GM19372 (cell line): ENCODE data around the gene HOXC12.

Source experiments
- ATAC-seq: cut with Tn5 transposase; IDR thresholded peaks from one replicate; pipeline ENCODE4 v1.9.1; 2021; ENCODE audit warnings: mild to moderate bottlenecking, low read depth, moderate library complexity; ENCODE audit not compliant: unreplicated experiment

The HOXC12 gene

DNA sequence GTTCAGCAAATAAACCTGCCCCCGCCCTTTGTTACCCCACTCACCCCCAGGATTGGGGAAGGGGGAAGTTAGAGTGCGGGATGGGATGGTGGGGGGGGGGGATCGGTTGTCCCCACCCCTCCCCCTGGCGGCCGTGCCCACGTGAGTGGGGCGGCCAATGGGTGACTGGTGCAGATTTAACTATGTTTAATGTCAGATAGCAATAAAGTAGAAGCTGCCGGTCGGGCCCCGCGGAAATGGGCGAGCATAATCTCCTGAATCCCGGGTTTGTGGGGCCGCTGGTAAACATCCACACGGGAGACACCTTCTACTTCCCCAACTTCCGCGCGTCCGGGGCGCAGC lies at the start of gene HOXC12:
Gene HOXC12 (plus strand): TSS at position 210 of the 342 bp plus-strand sequence. CDS start 27 bp downstream, at position 237.
- no peak for ATAC-seq

DNA sequence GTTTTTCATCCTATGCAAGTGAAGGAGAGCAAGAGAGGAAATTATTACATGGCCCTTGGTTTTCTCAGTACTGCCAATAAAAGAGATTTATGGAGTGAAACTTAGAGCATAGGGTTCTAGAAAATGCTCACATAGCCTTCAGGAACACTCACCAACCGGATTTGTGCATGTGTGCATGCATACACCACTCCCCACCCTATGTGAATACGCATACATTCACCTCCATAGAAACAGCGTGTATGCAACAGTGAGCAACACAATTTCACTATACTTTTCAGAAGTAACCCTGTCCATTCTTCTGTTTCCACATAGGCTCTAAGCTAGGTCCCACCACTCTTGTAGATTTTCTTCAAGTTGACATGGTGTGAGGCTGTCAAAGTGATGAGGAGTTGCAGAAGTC lies 47.6 kb upstream of the HOXC12 start:
- ATAC-seq, result no peak

GRCh38 chr12:53916788-53917655 lies 37.7 kb upstream of the HOXC12 start:
- ATAC-seq, result no peak

DNA sequence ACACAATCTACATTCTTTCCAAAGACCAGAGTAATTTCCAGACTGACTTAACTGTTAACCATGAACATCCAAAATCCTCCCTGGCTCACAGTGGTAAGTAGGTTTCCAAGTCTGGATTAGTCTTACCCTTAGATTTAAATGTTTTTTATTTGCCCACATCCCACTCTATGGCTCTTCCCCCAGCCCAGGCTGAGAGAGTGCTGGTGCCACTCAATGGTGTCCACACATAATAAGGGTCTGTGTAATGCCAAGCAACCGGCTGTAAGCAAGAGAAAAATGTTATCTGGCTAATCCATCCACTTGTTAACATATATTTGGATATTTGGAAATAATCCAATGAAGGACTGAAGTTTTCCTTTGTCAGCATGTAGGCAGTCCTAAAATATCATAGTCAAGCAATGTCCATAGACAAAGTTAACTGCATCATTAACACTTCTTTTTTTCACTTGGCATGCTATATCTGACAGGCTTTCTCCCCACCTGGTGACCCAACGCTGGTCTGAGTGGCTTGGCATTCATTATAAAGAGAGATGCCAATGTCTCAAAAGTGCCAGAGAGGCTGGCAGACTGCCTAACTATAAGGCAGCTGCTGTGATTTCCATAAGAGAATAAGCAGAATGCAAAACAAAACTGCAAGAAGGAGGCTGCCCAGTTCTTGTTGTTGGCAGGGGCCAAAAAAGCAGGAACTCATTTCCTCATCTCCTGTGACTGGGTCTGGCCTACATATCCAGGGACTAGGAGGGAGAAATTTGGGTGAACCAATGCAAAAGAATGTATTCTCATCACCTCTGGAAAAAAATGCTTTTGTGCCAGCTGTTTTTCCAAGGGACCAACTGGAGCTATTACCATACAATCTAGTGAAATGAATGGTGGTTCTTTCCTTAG lies 29.9 kb upstream of the HOXC12 start:
- ATAC-seq, result no peak

- no peak for ATAC-seq
Measured at GRCh38 chr12:53927220-53928029, 27.3 kb upstream of the HOXC12 start.

DNA sequence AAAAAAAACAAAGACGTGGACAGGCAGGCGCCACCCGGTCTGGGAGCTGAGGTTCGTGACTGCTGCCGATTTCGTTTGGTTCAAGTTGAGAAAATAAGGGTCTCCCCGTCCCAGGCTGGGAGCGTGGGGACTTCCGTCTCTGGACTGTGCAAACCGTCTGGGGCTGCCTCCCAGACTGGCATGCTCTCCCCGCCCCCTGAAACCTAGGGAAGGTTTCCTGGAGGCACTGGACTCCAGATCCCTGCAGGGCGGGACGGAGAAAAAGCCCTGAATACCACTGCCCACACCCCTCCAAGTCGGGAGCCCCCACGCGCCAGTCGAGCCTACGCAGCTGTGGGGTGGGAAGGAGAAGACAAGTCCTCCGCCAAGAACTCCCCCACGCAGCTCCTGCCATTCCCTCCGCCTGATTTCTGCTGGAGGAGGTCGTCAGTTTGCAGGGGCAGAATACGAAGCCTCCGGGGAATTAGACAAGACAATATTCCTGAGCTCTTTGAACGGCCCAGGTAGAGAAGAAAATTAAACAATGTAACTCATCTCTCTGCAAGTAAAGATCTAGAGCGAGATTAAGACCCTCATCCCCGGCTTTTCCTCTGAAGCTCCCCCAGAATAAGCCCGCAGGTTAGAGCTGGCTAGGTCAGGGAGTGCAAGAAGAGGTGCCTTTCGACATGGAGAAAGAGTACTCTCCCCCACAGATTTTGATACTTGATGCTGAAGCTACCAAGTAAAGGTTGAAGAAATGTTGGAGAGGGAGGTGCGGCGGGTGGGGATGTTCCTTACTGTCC lies 26.5 kb upstream of the HOXC12 start:
- no peak for ATAC-seq

GRCh38 chr12:53929527-53929926 lies 25.2 kb upstream of the HOXC12 start:
- ATAC-seq, result no peak

- ATAC-seq, result no peak
Measured at GRCh38 chr12:53930591-53931255, 24.0 kb upstream of the HOXC12 start.

- ATAC-seq, result no peak
Measured at GRCh38 chr12:53931844-53932581, 22.7 kb upstream of the HOXC12 start.

GRCh38 chr12:53932915-53933314 lies 21.8 kb upstream of the HOXC12 start:
- no peak for ATAC-seq

GRCh38 chr12:53935383-53936341 lies 19.0 kb upstream of the HOXC12 start:
- ATAC-seq, result no peak

GRCh38 chr12:53937099-53937498 lies 17.6 kb upstream of the HOXC12 start:
- ATAC-seq, result no peak

DNA sequence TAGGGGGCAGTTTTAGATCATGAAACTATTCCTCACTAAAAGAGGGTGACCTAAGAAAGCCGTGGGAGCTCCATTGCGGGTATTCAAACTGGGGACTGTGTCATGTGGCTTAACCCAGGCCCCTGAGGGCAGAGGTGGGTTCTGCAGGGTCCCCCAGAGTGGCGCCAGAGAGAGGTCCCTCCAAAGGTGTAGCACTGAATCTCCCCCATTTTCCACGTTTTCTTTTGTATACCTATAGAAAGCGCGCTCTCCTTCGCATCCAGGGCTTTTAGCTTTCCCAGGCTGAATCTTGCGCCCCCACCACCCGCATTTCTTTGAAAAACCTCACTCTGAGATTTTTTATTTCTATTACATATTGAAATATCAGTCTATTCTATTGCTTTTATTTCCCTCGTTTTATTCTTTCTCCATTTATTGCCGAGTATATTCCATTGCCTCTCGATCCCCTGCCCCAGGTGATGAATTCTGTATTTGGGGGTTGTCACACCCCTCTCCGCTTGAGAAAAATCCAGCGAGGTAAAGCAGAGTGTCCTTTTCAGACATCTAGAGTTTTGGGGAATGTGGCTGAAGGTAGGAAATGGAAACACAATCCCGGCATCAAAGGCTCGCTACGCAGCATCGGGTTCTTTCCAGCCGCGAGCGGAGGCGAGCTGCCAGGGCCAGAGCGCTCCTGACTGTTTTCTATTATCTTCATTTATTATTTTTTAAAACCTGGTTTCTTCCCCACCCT lies 16.9 kb upstream of the HOXC12 start:
- no peak for ATAC-seq

DNA sequence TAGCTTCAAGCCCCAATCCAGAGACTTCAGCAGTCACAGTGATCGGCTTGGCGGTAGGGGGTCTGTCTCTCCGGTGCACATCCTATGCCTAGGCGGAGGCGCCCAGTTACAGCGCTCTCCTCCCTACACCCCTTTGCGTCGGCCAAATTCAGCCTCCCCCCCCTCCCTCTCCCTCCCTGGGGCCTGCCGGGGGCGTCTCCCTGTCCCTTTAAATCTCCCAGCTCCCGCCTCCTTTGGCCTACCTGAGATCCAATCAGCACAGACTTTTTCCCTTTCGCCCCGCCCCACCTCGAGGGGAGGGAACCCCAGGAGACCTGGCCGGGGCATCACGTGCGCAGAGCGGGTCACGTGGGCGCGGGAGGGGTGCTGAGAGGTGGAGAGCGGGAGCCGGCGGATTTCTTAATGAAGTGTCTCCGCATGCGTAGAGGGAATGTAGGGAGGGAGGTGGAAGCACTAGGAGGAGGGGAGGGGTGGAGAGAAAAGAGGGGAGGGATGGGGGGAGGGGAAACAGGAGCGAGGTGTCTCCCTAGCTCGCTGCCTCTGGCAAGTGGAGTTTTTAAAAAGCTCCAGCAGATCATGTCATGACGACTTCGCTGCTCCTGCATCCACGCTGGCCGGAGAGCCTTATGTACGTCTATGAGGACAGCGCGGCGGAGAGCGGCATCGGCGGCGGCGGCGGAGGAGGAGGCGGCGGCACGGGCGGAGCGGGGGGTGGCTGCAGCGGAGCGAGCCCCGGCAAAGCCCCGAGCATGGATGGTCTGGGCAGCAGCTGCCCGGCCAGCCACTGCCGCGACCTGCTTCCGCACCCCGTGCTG lies 16.2 kb upstream of the HOXC12 start, which contains the start of gene HOXC13:
Gene HOXC13 (plus strand): TSS at position 506 of the 815 bp plus-strand sequence. CDS start 76 bp downstream, at position 582.
- ATAC-seq, result no peak

DNA sequence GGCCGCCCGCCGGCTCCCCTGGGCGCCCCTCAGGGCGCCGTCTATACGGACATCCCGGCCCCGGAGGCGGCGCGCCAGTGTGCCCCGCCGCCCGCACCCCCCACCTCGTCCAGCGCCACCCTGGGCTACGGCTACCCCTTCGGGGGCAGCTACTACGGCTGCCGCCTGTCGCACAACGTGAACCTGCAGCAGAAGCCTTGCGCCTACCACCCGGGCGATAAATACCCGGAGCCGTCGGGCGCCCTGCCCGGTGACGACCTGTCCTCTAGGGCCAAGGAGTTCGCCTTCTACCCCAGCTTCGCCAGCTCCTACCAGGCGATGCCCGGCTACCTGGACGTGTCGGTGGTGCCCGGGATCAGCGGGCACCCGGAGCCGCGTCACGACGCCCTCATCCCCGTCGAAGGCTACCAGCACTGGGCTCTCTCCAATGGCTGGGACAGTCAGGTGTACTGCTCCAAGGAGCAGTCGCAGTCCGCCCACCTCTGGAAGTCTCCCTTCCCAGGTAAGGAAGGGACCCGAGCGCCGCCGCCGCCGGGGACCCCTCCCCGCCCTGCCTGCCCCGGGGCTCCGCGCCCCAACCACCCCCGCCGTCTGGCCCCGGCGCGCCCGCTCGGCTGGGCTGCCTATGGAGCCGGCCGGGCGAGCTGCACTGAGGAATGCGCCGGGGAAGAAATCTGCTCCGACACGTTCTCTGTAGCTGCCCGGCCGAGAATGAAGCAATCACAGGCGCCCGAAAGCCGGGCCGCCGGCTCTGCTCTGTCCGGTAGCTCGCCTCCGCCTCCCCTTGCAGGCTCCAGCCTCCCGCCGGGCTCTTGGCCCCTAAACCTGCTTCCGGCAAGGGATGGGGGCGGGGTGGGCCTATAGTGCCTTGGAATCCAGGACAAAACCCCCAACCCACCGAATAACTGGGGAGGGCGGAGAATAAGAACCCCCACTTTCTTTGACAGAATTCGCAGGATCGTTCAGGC lies 15.3 kb upstream of the HOXC12 start:
- ATAC-seq, result no peak
